ENCODE data around the gene SUSD4.
"Not testable (repeated sequence)": the region's sequence is repeated elsewhere in the genome, so short reads cannot be mapped to it uniquely, and the experiment has no call there.

Gene SUSD4

GRCh38 chr1:223304931-223305330, 59.0 kb downstream of the SUSD4 start:
- H3K4me3 ChIP-seq = no peak overlapping the region

DNA sequence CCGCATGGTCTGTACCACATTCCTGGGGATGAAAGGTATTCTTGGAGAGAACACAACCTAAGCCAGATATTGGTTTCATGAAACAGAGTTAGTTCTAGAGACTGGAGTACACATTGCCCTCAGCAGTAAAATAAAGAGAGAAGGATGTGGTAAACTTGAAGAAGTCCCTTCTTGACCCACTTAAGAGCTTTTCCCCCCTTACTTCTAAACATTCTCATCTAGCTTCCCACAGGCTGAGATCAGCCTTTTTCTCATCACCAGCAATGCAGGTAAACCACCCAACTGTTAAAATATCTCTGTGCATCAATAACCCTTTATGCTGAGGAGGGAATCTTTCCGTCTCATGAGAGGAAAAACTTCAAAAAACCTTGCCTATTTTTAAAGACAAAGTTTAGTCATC, 62.6 kb downstream of the SUSD4 start:
- Histone ChIP-seq H3K4me3 (no peak overlapping the region), H3K27ac (no peak overlapping the region)

More at GRCh38 chr1:223304931-223305330, 59.0 kb downstream of the SUSD4 start:
- no peak overlapping the region for H3K27ac ChIP-seq

DNA sequence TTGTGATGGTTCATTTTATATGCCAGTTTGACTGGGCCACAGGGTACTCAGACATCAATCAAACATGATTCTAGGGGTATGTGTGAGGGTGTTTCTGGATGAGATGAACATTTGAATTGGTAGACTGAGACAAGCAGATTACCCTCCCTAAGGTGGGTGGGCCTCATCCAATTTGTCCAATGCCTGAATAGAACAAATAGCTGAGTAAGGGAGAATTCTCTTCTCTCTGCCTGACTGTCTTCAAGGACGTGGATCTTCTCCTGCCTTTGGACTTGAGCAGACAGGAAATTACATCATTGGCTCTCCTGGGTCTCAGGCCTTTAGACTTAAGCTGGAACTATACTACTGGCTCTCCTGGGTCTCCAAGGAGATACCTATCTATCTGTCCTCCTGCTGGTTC, 64.4 kb downstream of the SUSD4 start:
- Histone ChIP-seq H3K27ac (no peak overlapping the region), H3K4me3 (no peak overlapping the region)

DNA sequence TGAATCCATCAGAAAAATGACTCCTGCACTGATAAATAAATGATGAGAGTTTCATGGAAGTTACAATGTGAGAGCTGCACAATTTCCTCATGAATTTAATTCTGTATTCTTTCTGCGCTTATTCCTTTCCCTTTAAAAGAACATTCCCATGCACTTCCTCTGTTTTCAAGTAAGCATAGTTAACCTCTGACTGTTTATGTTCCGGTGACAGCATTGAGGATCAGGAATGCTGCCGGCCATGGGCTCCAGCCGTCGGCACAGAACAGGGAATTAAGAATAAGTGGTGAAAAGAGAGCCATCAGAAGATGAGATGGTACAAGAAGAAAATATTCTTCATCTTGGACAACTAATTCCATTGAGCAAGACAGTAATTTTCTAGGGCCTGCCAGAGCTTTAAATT, 65.3 kb downstream of the SUSD4 start:
- no peak overlapping the region for H3K4me3 ChIP-seq
- H3K27ac ChIP-seq = no peak overlapping the region

GRCh38 chr1:223297800-223298199, 66.2 kb downstream of the SUSD4 start:
- no peak overlapping the region for H3K27ac ChIP-seq
- no peak overlapping the region for H3K4me3 ChIP-seq

GRCh38 chr1:223291796-223292195, 72.2 kb downstream of the SUSD4 start:
- H3K27ac ChIP-seq = no peak overlapping the region
- H3K4me3 ChIP-seq = no peak overlapping the region

- no peak overlapping the region for H3K27ac ChIP-seq
- no peak overlapping the region for H3K4me3 ChIP-seq
Observed at GRCh38 chr1:223290397-223290796, 73.6 kb downstream of the SUSD4 start.

GRCh38 chr1:223289621-223290020, 74.4 kb downstream of the SUSD4 start:
- H3K4me3 ChIP-seq = no peak overlapping the region
- H3K27ac ChIP-seq = no peak overlapping the region

DNA sequence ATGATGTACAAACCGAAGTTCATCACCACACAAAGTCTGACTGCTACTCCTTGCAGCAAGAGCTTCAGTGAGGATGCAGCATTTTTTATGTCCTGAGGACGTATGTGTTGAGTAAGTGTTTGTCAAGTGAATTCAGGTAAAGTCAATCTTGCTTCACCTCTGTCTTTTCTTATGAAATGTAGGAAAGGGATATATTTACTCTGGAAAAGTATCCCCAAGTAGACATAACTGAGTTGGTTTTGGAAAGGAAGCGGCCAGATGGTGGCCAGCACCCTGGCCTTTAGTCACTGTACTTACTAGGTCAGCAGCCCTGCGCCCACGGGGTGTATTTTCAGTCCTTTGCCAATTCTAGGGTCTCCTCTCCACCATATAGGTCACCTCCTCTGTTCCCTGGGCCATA, 75.2 kb downstream of the SUSD4 start:
- peak overlapping the region in 1 of 21 experiments; percentile 13 for H3K27ac ChIP-seq

DNA sequence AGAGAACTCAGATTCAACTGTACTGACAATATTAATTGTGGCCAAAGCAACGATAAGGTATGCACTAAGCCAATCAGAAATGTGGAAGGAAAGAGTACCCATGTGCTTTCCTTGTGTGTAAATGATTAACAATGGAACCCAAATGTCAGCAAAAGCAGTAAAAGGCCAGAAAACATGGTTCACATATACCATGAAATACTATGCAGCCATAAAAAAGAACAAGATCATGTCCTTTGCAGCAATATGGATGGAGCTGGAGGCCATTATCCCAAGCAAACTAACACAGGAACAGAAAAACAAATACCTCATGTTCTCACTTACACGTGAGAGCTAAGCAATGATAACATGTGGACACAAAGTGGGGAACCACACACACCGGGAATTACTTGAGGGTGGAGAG, 78.5 kb downstream of the SUSD4 start:
- H3K27ac ChIP-seq = no peak overlapping the region
- no peak overlapping the region for H3K4me3 ChIP-seq

More for the DNA sequence above, 75.2 kb downstream of the SUSD4 start:
- H3K4me3 ChIP-seq = no peak overlapping the region

DNA sequence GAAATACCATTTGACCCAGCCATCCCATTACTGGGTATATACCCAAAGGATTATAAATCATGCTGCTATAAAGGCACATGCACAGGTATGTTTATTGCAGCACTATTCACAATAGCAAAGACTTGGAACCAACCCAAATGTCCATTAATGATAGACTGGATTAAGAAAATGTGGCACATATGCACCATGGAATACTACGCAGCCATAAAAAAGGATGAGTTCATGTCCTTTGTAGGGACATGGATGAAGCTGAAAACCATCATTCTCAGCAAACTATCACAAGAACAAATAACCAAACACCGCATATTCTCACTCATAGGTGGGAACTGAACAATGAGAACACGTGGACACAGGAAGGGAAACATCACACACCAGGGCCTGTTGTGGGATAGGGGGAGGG, 80.3 kb downstream of the SUSD4 start:
- H3K4me3 ChIP-seq, H3K27ac ChIP-seq: not testable (repeated sequence)

GRCh38 chr1:223278311-223278710, 85.7 kb downstream of the SUSD4 start:
- not testable (repeated sequence) for H3K27ac ChIP-seq, H3K4me3 ChIP-seq

DNA sequence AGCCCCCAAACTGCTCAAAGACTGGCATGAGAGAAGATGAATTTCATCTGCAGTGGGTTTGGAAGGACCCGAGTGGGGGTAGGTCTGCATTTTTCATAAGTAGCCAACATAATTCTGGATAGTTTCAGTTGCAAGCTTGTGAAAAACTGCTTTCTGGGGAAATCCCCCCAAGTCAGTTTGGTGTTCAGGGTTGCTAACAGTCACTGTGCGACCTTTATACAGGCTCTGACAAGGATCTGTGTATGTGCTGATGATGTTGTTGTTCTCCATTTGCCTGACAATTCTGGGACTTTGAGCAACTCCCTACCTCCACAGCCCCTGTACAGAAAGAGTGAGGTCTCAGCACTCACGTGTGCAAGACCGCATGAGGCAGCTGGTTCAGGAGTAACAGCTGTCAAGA, 87.9 kb downstream of the SUSD4 start:
- no peak overlapping the region for H3K27ac ChIP-seq
- no peak overlapping the region for H3K4me3 ChIP-seq

- no peak overlapping the region for H3K27ac ChIP-seq
- no peak overlapping the region for H3K4me3 ChIP-seq
Observed at GRCh38 chr1:223273511-223273910, 90.5 kb downstream of the SUSD4 start.

- no peak overlapping the region for H3K27ac ChIP-seq
- no peak overlapping the region for H3K4me3 ChIP-seq
Observed at GRCh38 chr1:223271085-223271781, 92.7 kb downstream of the SUSD4 start.

- Histone ChIP-seq H3K27ac (no peak overlapping the region), H3K4me3 (no peak overlapping the region)
Observed at GRCh38 chr1:223270155-223270554, 93.8 kb downstream of the SUSD4 start.

DNA sequence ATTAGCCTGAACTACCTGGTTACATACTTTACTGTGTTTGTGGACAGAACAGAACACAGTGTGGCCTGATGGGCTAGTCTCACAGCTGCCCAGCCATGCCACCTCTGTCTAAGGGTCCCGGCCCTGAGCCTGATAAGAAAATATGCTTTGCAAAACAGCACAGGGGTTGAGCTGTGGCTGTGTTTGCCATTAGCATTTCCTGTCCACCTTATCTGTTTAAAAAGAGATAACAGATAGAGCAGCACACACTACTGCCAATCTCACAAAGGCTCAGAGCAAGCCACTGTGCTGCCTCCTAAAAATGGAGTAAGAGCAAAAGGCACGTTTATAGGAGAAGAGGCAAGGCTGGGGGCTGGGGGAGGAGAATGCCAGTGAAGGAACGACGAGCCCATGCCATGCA, 95.0 kb downstream of the SUSD4 start:
- no peak overlapping the region for H3K27ac ChIP-seq
- no peak overlapping the region for H3K4me3 ChIP-seq

DNA sequence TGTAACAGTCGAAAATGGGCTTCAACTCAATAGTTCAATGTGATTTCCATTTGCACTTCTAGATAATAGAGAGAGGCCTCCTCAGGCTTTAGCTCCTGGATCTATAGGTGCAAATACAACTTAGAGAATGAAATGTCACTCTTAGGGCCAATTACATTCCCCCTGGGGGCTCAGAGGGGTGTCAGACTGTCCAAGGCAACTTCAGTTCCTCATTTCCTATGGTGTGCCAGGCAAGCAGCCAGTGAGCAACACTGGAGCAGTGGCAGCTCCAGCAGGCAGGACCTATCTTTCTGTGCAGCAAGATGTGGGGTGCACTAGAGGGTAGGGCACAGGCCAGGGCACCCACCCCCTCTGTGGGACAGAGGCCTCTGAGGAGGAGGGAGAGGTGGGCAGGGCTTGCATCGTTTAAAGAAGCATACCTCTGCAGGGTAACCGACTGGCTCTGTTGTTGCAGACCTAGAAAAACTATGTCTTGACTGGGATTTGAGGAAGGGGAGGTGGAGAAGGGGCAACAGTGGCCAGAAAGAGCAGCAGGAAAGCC, 97.3 kb downstream of the SUSD4 start:
- H3K27ac ChIP-seq = no peak overlapping the region

GRCh38 chr1:223264983-223265908, 98.7 kb downstream of the SUSD4 start:
- Histone ChIP-seq H3K4me3 (no peak overlapping the region), H3K27ac (no peak overlapping the region)

More for the DNA sequence above, 97.3 kb downstream of the SUSD4 start:
- H3K4me3 ChIP-seq = no peak overlapping the region

- no peak overlapping the region for H3K27ac ChIP-seq
- H3K4me3 ChIP-seq = no peak overlapping the region
Observed at GRCh38 chr1:223264529-223264928, 99.4 kb downstream of the SUSD4 start.

- Histone ChIP-seq H3K27ac (no peak overlapping the region), H3K4me3 (no peak overlapping the region)
Observed at GRCh38 chr1:223261914-223262313, 102.1 kb downstream of the SUSD4 start.

All from skin epidermis (tissue), 12 donors.